Measurements from ENCODE around the gene HOXA13.

The HOXA13 gene

DNA sequence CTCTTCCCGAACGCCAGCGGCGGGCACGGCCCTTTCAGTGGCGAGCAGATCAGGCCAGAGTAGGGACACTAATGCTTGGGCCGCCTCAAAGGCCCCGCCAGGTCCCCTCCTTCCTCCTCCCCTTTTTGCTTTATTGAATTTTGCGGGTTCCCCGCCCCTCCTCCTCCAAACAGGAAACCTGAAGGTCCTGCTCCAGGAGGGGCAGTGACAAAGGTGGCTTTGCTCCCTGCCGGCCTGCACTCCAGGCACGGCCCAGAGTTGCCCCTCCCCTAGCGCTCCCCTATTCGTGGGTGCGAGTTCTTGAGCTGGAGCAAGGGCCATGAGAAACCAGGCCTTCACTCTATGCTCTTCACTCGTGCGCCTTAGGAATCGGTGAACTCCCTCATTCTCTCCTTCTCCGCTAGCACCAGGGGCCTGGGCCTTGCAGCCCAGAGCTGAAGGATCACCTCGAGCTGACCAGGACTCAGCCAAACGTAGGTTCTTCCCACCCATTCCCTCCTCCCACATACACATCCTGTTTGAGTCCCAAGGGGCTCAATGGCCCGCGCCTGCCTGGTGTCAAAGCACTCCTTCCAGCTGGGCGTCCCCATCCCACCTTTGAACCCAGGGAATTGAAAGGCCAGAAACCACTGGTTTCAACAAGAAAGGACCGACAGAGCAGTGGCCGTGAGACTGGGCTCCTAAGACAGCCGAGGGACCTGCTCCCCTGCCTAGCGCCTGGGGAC is 51.7 kb downstream of the HOXA13 start:
- DNase-seq (ENCODE audit: low spot score): no peak

DNA sequence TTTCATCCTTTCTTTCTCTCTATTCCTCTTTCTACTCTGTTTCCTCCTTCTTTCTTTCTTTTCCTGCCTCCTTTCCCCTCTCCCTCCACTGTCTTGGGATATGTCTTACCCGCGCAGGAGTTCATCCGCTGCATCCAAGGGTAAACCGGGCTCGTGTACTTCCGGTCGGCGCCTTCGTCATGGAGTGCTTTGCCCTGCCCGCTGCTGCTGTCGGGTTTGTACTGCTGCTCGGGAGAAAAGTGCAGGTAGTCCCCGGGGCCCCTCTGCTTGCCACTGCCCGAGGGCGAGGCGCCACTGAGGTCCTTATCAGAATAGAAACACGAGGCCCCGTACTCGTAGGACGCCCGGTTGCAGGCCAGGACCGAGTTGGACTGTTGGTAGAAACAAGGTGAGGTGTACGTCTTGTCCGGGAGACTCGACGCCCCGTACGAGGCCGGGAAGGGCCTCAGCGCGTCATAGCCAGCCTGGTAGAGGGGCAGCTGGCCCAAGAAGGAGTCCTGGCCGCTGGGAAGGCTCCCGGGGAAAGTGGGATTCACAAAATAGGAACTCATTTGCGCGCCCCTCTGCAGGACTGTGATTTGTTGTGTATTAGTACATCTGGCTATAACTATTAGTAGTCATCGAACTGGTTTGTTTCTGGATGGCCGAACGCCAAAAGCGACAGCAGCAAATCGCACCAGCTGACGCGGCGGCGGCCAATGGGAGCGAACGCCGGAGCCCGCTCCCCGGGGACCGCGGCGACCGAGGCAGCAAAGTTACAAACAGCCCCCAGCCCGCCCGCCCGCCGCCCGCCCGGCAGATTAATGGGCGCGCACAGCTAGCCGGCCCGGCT is 52.5 kb downstream of the HOXA13 start, which contains the start of gene HOXA6:
Gene HOXA6, minus strand, starts transcription at position 576 of the 832 bp plus-strand sequence. Its CDS starts 25 bp downstream, at position 551.
- DNase-seq (ENCODE audit: low spot score): no peak

DNA sequence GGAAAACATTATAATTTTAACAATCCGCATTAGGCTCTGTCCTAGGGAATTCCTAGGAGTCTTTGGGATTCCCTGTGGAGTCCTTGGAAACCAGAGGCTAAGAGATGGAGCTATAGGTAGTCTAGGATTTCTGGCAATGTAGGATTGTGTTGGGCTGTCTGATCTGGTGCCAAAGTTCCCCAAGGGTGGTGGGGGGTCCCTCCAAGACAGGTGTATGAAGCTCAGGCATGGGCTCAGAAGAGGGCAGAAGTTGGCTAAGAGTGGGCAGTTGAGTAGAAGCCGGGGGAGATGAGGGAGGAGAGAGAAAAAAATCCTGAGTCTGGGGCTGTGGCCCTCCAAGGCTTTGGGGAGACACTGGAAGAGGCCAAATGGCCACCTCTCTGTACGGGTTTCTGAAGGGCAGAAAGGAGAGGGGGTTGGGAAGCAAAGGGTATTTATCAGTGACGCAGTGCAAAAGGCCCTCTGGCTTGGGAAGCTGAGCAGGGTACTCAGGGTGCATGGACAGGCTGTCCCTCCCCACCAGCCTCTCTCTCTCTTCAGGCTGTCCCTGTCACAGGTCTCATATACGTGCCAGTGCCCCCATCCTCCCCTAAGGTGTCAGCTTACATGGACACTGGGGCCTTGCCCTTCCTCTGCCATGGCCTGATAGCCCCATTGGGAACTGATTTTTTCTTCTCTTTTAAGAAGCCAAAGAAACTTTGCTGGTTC is 53.2 kb downstream of the HOXA13 start:
- no peak for DNase-seq (ENCODE audit: low spot score)

DNA sequence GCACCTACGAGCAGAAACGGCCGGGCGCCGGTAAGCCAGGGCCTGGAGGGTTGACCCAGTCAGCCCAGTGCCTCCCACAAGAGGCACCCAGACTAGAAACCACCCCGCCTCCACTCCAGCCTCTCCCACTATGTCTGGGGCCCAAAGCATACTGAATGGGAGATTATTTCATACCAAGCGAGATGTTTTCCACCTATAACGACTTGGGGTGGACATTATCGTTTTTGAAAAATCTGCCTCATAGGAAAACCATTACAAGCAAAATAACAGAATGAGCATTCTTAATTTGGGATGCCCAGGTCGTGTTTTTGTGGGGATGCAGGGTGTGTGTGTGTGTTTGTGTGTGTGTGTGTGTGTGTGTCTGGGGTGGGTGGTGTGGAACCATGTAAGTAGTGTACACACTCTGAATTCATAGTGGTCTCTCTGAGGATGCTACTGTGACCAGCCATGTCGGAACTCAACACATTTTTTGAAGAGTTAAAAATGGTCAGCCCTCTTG is 53.9 kb downstream of the HOXA13 start:
- no peak for DNase-seq (ENCODE audit: low spot score)

DNA sequence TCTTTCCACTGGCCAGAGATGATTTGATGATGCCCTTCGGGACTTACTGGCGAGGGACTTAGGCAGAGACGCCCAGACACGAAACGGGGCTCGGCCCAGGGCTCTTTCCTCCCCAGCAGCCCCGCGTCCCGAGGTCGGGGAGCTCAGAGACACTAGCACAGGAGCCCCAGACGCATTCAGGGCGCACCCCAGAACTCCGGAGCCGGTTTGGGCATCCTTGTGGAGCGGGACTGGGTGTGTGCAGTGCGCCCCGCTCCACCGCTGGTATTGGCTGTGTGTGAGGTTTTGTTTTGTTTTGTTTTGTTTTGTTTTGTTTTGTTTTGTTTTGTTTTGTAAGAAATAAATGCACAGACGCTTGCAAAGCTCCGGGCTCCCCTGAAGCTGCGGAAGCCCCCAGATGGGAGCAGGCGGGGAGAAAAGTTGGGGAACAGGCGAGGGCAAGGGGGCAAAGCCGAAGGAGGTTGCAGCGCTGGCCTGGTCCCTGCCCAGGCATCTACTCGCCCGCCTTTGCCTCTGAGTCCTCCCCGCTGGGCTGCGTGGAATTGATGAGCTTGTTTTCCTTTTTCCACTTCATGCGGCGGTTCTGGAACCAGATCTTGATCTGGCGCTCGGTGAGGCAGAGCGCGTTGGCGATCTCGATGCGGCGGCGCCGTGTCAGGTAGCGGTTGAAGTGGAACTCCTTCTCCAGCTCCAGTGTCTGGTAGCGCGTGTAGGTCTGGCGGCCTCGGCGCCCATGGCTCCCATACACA is 54.6 kb downstream of the HOXA13 start:
- DNase-seq (ENCODE audit: low spot score): no peak

DNA sequence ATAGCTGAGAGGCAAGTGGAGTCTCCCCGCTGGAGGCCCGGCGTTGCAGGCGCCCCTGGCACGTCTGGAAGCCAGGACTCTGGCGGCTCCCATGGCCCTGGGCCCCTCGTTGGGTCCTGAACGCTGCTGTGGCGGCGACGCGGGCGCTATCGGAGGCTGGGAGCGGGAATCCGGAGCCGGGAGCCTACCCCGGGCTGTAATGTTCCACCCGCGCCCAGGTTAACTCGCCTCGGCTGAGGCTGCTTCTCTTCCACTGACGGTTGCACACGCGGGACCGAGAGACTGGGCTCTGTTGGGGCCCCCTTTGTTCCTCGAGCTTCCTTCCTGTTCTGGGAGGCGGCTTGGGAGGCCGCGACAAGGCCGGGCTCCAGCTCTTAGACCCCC is 55.1 kb downstream of the HOXA13 start:
- no peak for DNase-seq (ENCODE audit: low spot score)
